Astrocyte (in vitro differentiated cells and primary cell): ENCODE measurements around the gene CLEC16A. TPM values are rescaled to one million over a fixed set of nuclear protein-coding genes. Genes with fewer than 3 reads are reported as not detected.

Source experiments
- DNase-seq: peaks from one replicate; pipeline ENCODE4 v3.0.0-alpha.2; 2010; ENCODE audit warnings: low read depth
- FAIRE-seq: peaks from 2 replicates; lab custom pipeline; 2011; peaks lifted over from hg19 to GRCh38; lab: Jason Lieb, UNC
- H2AFZ ChIP-seq: 2 replicates; pipeline ENCODE4 v1.6.0; 2012; ENCODE audit warnings: low read depth, low read length, inconsistent platforms
- H3K27ac ChIP-seq: 2 replicates; pipeline ENCODE4 v1.5.1; 2011; ENCODE audit warnings: low read depth, low read length, inconsistent platforms
- H3K27me3 ChIP-seq: 2 replicates; pipeline ENCODE4 v1.6.0; 2011; ENCODE audit warnings: low read length, inconsistent platforms; ENCODE audit not compliant: insufficient read depth
- H3K36me3 ChIP-seq: 2 replicates; pipeline ENCODE4 v1.5.1; 2011; ENCODE audit warnings: low read length, inconsistent platforms; ENCODE audit not compliant: insufficient read depth
- H3K4me1 ChIP-seq: 2 replicates; pipeline ENCODE4 v1.5.1; 2011; ENCODE audit warnings: low read length, inconsistent platforms; ENCODE audit not compliant: insufficient read depth
- H3K4me2 ChIP-seq: 2 replicates; pipeline ENCODE4 v1.6.0; 2012; ENCODE audit warnings: low read length, inconsistent platforms
- H3K4me3 ChIP-seq: 2 replicates; pipeline ENCODE4 v1.5.1; 2011; ENCODE audit warnings: low read depth, mild to moderate bottlenecking, low read length, inconsistent platforms; ENCODE audit not compliant: insufficient read depth
- H3K79me2 ChIP-seq: 2 replicates; pipeline ENCODE4 v1.6.0; 2012; ENCODE audit warnings: mild to moderate bottlenecking, low read length, inconsistent platforms; ENCODE audit not compliant: insufficient read depth
- H3K9ac ChIP-seq: 2 replicates; pipeline ENCODE4 v1.6.0; 2012; ENCODE audit warnings: mild to moderate bottlenecking, low read length, inconsistent platforms
- H3K9me3 ChIP-seq: 2 replicates; pipeline ENCODE4 v1.5.1; 2012; ENCODE audit warnings: low read depth, mild to moderate bottlenecking, low read length, inconsistent platforms; ENCODE audit not compliant: insufficient read depth
- H4K20me1 ChIP-seq: 2 replicates; pipeline ENCODE4 v1.6.0; 2012; ENCODE audit warnings: low read length, inconsistent platforms; ENCODE audit not compliant: insufficient read depth
- H3K27ac Mint-ChIP-seq: one replicate; pipeline ENCODE4 v1.8.0; 2021; ENCODE audit warnings: mild to moderate bottlenecking, mixed read lengths; ENCODE audit not compliant: unreplicated experiment
- H3K27me3 Mint-ChIP-seq: one replicate; pipeline ENCODE4 v1.8.0; 2021; ENCODE audit warnings: low read depth, mixed read lengths; ENCODE audit not compliant: unreplicated experiment
- H3K36me3 Mint-ChIP-seq: one replicate; pipeline ENCODE4 v1.8.0; 2021; ENCODE audit warnings: low read depth, mixed read lengths; ENCODE audit not compliant: unreplicated experiment
- H3K4me1 Mint-ChIP-seq: one replicate; pipeline ENCODE4 v1.8.0; 2021; ENCODE audit warnings: low read depth, mixed read lengths; ENCODE audit not compliant: unreplicated experiment
- H3K4me3 Mint-ChIP-seq: one replicate; pipeline ENCODE4 v1.8.0; 2021; ENCODE audit warnings: mild to moderate bottlenecking, moderate library complexity, mixed read lengths; ENCODE audit not compliant: unreplicated experiment
- H3K9me3 Mint-ChIP-seq: one replicate; pipeline ENCODE4 v1.8.0; 2021; ENCODE audit warnings: mild to moderate bottlenecking, mixed read lengths; ENCODE audit not compliant: unreplicated experiment
- CTCF ChIP-seq: IDR thresholded peaks from 2 replicates; pipeline ENCODE4 v1.5.1; 2011; ENCODE audit warnings: low read depth, mild to moderate bottlenecking, inconsistent platforms, low read length, moderate library complexity; ENCODE audit not compliant: insufficient read depth
- EZH2 ChIP-seq: IDR thresholded peaks from 2 replicates; pipeline ENCODE4 v1.6.1; 2012; ENCODE audit warnings: mild to moderate bottlenecking, low read length, inconsistent platforms; ENCODE audit not compliant: insufficient read depth
- total RNA-seq: library from RNA; stranded (reverse); gene quantifications from 2 replicates; pipeline ENCODE4 v1.2.1, GENCODE V29; 2021

CLEC16A gene
- total RNA-seq, 1 donor from 2014 or later = 31.7 TPM

GRCh38 chr16:11224096-11224893 is 279.9 kb downstream of the CLEC16A start:
- no peaks in the 10 kb centered on the region for H3K36me3 Mint-ChIP-seq
- Histone ChIP-seq H3K4me2 (no peak overlapping the region), H3K4me3 (no peak overlapping the region), H3K27ac (no peak overlapping the region), H3K79me2 (no peaks in the 10 kb centered on the region), H3K36me3 (no peaks in the 10 kb centered on the region), H3K9ac (no peak overlapping the region), H3K9me3 (no peaks in the 10 kb centered on the region), H2AFZ (no peak overlapping the region), H3K4me1 (no peaks in the 10 kb centered on the region), H4K20me1 (no peaks in the 10 kb centered on the region), H3K27me3 (no peaks in the 10 kb centered on the region)
- no peak overlapping the region for H3K27ac Mint-ChIP-seq
- TF ChIP-seq CTCF = no peak
- no peak for TF ChIP-seq EZH2
- FAIRE-seq (no peak), DNase-seq (no peak)
- H3K9me3 Mint-ChIP-seq = no peaks in the 10 kb centered on the region
- H3K27me3 Mint-ChIP-seq = peaks cover 25% of the 10 kb centered on the region
- no peak overlapping the region for H3K4me3 Mint-ChIP-seq
- H3K4me1 Mint-ChIP-seq = no peaks in the 10 kb centered on the region

- FAIRE-seq = no peak
- H3K27ac Mint-ChIP-seq = no peak overlapping the region
- H3K9me3 ChIP-seq = no peaks in the 10 kb centered on the region
Observed at GRCh38 chr16:11224894-11225676, 280.7 kb downstream of the CLEC16A start.

More at GRCh38 chr16:11224894-11225676, 280.7 kb downstream of the CLEC16A start:
- Histone ChIP-seq H3K4me3 (no peak overlapping the region), H3K27ac (no peak overlapping the region), H2AFZ (no peak overlapping the region), H3K36me3 (no peaks in the 10 kb centered on the region), H3K79me2 (no peaks in the 10 kb centered on the region), H3K9ac (no peak overlapping the region), H3K4me2 (no peak overlapping the region), H3K27me3 (no peaks in the 10 kb centered on the region), H3K4me1 (no peaks in the 10 kb centered on the region), H4K20me1 (no peaks in the 10 kb centered on the region)
- no peaks in the 10 kb centered on the region for H3K9me3 Mint-ChIP-seq
- H3K4me1 Mint-ChIP-seq = no peaks in the 10 kb centered on the region
- no peak for DNase-seq
- H3K27me3 Mint-ChIP-seq = peaks cover 24% of the 10 kb centered on the region
- no peak overlapping the region for H3K4me3 Mint-ChIP-seq
- no peaks in the 10 kb centered on the region for H3K36me3 Mint-ChIP-seq
- TF ChIP-seq CTCF (no peak), EZH2 (no peak)
